8988T (cell line): ENCODE measurements around the gene TNS1.

Source experiments
- DNase-seq: peaks from one replicate; pipeline ENCODE4 v3.0.0; 2011

Gene TNS1

GRCh38 chr2:217954971-217955740 is 47.6 kb downstream of the TNS1 start:
- DNase-seq: no peak

DNA sequence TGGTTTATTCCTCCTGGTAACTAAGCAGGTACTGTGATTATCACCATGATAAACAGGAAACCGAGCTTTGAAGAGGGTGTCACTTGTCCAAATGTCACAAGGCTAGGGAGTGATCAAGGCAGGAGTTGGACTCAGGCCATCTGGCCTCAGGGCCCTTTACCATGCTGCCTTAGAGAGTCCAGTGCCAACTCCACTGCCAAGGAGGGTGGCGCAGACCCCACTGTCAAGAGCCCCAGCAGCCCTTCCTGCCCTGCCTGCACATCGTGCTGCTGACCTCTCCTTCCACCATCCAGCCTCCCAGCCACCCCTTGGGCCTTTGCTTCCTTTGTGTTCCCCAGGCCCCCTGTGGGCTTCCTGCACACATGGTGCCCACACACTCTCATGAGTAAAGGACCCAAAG is 48.3 kb downstream of the TNS1 start:
- no peak for DNase-seq

DNA sequence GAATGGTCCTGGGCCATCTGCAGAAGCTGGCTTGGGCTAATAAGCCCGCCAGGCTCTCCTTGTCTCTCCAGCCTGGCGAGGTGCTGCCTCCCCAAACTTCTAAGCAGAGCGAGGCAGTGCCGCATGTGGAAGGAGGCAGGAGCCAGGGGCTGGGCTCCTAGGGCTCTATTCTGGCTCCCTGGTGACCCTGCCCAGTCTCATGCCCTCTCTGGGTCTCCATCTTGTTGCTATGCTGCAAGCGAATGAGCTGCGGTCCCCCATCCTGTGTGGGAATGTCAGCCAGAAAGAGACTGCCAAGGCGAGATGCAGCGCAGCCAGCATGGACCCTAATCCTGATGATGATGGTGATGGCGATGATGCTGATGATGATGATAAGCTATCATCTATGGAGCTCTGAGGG is 48.7 kb downstream of the TNS1 start:
- DNase-seq: no peak

- no peak for DNase-seq
Observed at GRCh38 chr2:217953531-217953932, 49.3 kb downstream of the TNS1 start.

DNA sequence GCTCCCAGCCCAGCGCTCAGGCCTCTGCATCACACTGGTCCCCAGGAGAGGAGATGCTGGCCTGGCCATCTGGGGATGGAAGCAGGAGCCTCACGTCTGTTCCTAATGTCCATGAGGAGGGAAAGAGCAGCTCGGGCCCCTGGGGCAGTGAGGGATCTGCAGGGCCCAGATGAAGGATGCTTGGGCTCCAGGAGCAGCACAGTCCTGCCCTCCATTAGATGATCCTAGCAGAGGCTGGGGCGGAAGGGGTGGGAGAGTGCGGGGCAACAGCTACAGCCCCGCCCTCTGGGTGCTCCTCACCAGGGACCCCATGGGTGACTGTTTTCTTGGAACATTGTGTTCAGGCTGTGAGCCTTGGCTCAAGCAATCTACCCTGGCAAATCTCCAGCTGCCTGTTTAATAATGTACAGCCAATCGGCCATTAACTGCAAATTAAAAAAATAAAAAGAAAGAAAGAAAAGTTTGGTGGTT is 49.7 kb downstream of the TNS1 start:
- no peak for DNase-seq

GRCh38 chr2:217952409-217952808 is 50.4 kb downstream of the TNS1 start:
- DNase-seq: no peak

DNA sequence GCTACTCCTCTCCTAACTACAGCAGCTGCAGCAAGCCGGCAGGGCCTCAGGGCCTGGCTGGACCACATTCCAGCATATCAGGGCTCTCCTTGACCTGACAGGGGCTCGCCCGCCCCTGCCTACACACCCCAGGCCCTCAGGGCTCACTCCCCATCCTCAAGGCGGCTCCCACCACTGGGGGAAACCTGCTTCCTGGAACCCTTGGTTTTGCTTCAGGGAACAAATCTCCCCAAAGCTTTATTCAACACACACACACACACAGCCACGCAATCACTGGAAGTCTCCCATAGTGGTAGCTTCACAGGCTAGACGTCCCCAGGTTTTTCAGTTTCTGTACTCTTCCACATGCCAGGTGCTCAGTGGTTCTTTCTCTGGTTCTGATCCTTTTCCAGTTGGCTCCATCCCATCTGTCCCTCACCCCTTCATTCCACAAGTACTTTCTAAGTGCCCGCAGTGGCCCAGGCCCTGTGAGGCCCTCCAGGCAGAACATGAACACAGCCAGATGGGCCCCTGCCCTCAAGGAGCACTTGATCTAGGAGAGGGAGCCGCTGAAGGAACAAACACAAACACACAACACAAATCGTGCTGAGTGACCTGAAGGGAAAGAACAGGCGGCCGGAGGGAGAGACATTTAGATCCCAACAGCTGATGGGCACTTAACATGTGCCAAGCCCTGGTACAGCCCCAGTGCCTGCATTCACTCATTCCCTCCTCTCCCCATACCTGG is 51.1 kb downstream of the TNS1 start:
- no peak for DNase-seq

DNA sequence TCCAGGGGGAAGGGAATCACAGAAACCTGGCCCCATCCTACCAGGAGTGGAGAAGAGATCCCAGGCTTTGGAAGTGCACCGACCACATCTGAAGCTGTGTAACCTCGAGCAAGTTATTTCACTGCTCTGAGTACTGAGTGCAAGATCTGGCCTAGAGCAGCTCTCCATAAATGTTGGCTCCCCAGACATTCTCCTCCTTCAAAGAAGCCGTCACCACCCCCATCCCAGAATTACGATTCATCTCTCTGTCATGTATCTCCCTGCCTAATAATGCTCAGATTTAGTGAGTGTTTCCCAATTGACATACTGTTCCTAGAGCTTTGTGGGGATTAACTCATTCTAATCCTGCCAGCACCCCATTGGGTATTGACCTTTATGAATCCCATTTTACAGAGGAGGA is 51.7 kb downstream of the TNS1 start:
- DNase-seq: no peak

DNA sequence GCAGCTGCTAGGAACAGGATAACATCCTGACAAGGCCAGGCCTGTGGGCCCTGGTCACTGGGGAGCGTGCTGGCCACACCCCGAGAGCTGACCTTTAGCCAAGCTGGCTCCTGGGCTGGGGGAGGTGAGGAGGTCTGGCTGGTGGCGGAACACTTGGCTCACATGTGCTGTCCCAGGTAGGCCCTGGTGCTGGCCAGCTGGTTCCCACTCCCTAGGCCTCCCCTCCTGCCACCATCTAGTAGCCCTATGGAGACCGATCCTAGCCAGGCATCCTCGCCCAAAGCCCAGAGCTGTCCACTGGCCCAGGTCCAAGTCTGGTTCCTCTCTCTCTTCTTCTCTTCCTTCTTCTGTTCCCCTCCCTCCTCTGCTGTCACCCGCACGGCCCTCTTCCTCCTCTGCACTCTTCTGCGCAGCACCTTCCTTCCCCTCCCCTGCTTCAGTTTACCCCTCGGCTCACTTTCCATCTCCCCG is 52.4 kb downstream of the TNS1 start:
- DNase-seq: no peak

GRCh38 chr2:217949447-217949846 is 53.3 kb downstream of the TNS1 start:
- DNase-seq: no peak

DNA sequence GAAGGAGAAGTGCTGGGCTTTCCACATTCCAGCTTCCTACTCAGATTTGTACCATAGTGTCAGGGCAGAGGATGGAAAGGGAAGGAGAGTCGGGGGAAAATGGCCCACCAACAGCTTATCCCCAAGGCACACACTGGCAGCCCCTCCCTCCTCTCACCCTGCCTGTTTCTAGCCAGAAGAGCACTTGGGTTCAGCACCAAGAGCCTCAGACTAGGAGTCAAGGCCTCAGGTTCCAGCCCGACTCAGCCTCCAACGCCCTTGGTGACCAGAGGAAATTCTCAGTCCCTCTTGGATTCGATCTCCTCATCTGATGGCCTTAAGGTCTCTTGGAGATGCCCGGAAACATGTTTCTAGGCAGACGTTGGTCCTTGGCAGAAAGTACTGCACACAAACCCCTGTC is 53.9 kb downstream of the TNS1 start:
- no peak for DNase-seq

- DNase-seq: no peak
Observed at GRCh38 chr2:217948351-217948791, 54.4 kb downstream of the TNS1 start.

DNA sequence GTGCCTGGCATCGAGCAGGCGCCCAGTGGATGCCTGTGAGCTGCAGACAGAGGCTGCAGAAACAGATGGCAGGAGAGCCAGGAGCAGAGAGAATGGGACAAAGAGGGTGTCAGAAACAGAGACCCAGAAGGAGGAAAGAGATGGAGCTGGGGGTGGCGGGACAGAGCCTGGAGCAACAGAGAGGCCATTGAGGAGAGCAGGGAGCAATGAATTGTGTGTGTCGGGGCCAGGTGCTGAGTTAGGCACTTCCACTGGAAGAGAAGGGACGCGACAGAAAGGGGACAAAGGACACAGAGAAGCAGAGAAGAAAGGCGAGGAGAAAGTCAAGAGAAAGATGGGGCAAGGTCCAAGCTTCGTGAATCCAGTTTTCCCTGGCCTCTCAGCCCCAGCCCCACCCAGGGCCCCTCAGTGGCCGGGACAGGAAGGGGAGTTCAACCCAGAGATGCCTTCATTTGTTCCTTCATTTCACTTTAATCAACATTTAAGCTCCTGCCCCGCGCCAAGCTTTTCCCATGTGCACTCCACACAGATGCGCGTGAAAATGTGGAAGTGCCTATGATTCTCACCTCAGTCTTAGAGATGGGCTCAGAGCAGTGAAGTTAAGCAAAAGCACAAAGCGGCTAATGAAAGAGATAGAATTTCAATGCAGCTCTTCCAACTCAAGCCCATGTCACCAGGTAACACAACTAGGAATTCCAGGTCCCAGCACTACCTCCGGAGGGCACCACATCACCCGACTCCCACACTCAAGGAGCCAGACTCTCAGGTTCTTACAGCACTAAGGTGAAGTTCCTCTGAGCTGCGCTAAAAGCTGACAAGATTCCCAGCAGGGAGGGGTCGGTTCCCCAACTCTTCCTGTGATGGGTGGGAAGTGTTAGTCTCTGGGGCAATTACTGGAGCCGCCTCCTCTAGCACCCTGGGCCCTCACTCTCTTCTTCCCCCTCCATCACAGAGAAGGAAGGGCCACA is 55.1 kb downstream of the TNS1 start:
- DNase-seq: no peak

- DNase-seq: no peak
Observed at GRCh38 chr2:217946051-217946450, 56.7 kb downstream of the TNS1 start.

DNA sequence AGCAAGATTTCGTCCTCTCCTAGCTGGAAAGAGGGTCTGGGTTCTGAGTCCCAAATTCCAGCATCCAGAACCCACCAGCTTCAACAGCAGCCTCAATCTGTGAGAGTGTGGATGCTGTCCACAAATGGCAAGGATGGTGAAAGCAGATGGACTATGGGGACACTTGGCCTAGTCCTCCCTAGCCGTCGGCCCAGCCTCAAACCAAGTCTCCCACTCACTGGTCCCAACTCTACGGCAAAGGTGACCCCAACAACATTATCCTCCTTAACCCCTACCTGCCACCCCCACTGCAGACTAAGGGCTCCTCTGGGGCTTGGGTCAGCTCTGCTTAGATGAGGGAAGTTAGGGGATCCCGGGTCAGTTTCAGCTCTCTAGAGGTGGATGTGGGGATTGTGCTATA is 57.3 kb downstream of the TNS1 start:
- no peak for DNase-seq

DNA sequence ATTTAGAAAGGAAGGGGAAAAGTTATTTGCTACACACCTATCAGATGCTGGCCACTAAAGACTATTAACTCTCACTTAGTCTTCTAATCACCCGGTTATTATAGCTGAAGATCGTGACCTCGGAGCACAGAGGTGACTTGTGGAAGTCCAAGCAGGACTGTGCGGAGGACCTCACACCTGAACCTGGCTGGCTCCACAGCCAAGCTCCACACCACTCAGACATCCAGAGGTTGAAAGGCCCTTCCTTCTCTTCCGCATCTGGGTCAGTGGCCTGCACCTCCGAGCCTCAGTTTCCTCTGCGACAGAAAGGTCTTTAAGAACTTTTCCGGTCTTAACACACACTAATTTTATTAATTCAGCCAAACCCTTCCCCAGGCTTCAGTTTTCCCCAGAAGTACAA is 57.9 kb downstream of the TNS1 start:
- no peak for DNase-seq

DNA sequence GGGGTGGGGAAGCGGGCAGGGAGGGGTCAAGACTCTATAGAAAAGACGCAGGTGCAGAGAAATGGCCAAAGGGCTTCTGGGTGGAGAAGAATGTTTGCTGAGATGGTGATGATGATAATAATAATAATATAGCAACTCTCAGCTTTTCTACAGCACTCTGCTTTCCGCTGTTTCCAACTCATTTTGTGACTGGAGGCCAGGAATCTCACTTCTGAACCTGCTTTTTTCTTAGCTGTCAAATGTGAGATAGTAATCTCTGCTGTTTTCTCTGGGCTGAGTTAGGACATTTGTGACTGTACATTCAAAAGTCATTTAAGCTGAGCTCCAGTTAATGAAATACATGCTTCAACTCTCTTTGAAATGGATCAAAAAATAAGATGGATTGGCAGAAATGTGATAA is 58.4 kb downstream of the TNS1 start:
- no peak for DNase-seq

DNA sequence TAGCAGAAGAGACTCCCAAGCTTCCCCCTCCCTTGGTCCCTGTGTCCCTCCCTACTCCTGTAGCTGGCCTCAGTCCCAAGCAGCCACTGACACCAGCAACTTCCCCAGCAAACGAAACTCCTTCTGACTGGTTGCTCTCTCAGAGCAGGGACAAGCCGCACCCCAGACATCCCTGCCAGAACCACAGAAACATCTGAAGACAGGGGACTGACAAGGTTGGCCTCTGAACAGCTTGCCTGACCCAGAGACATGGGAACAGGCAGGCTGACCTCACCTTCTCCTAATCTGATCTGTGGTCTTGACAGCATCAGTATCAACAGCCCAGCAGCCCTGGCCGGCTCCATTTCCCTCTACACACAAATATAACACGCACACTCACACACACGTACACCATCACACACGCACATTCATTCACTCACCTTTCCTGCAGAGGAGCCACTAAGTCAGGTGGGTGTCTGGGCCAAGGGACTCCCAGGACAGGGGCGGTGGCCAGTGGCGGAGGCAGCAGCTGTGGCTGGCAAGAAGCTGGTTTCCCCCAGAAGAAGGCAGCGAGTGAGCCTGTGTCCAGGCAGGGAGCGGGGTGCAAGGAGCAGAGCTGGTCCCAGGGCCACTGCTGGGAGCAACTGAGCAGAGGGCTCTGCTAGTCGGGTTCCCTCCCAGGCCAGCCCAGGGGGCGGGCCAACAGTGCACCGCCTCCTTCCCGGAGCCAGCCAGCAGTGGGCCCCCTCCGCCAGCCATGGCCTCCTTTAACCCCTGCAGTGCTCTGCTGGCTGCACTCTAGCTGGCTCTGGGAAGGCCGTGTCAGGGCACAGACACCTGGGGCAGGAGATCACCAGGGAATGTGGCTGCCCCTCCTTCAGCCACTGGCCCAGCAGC is 59.1 kb downstream of the TNS1 start:
- peak; percentile 75 for DNase-seq

DNA sequence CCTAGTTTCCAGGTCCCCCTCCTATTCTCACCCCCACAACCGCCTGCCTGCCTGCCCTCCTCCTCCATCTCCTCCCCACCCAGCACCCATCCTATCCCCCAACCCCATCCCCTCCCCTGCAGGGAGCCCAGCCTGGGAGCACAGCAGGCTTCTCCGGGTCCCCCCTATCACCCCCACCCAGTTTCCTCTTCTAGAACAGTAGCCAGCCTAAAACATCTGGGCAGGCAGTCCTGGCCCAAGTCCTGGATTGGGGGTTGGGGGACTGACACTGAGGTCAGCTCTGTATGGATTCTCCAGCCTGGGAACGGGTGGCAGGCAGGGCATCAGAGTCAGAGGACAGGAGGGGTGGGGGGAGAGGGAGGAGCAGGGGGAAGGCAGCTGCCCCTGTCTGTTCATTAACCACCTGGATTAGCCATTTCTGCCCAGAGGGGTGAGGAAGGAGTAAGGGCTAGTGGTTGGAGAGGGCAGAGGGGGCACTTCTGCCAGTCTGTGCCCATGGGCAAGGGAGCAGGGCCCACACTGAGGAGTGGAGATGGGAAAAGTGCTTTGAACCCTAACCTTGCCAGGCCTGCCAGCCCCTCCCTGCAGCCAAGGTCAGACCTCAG is 60.0 kb downstream of the TNS1 start:
- DNase-seq: no peak

GRCh38 chr2:217941886-217942728 is 60.7 kb downstream of the TNS1 start:
- DNase-seq: no peak

GRCh38 chr2:217941339-217941738 is 61.5 kb downstream of the TNS1 start:
- no peak for DNase-seq
